Right lobe of liver (tissue), 6 donors: ENCODE measurements around the gene AGPAT2. TPM values are rescaled to one million over a fixed set of nuclear protein-coding genes. Genes with fewer than 3 reads are reported as not detected.

Source experiments
- ATAC-seq, 4 donors: fragments of 200-7000 bp; cut with Tn5 transposase; one replicate each; pipeline ENCODE4 v1.9.1; 2020; ENCODE audit warnings: mild to moderate bottlenecking in 4 of 4, moderate library complexity in 4 of 4
- DNase-seq, 3 donors: peaks; one replicate each; pipeline ENCODE4 v3.0.0-alpha.2; 2020
- H3K27ac ChIP-seq, 3 donors: fragments of 200-600 bp; one replicate each; pipeline ENCODE4 v1.8.0; 2022
- H3K27me3 ChIP-seq, 2 donors: fragments of 200-600 bp; one replicate each; pipeline ENCODE4 v1.8.0; 2022
- H3K36me3 ChIP-seq, 4 donors: fragments of 200-600 bp; sonication (generic) in 1 of 4; one replicate each; pipeline versions ENCODE4 v1.5.1 to v1.8.0; 2017 to 2022; ENCODE audit warnings: control low read depth in 1 of 4
- H3K4me1 ChIP-seq, 4 donors: fragments of 200-600 bp; sonication (generic) in 1 of 4; one replicate each; pipeline versions ENCODE4 v1.5.1 to v1.8.0; 2017 to 2022; ENCODE audit warnings: control low read depth in 1 of 4
- H3K4me3 ChIP-seq, 3 donors: fragments of 200-600 bp; one replicate each; pipeline ENCODE4 v1.8.0; 2022
- H3K9me3 ChIP-seq, 4 donors: fragments of 200-600 bp; sonication (generic) in 1 of 4; one replicate each; pipeline versions ENCODE4 v1.5.1 to v1.8.0; 2017 to 2022; ENCODE audit warnings: control low read depth in 1 of 4
- POLR2A ChIP-seq: fragments of 450-650 bp; IDR thresholded peaks from one replicate; pipeline ENCODE4 v1.6.1; 2017; ENCODE audit warnings: antibody characterized with exemption, mild to moderate bottlenecking
- WGBS: methylation state at CpG from one replicate; pipeline ENCODE4 v1.1.6; 2018; ENCODE audit warnings: low coverage, low lambda C conversion rate; ENCODE audit not compliant: insufficient coverage; ENCODE audit errors: missing lambda C conversion rate; 5-methylcytosine and 5-hydroxymethylcytosine counted together
- intact Hi-C, 2 donors: fragments of 100-400 bp; cut with DNase I; formaldehyde crosslinking; loops; one replicate each; pipeline versions ENCODE4 v1.11.2 to v1.14.1; 2022
- total RNA-seq, 6 experiments: library from RNA; depleted of rRNA in 2 of 6; stranded (reverse); fragments of >200 nt in 2 of 6; fragmentation: NEBNext Ultra II Directional in 3 of 6; extraction: Animal tissue kit (Norgen Biotek cat#: 25700) in 3 of 6; gene quantifications; one replicate each; pipeline versions ENCODE4 v1.1.0 to v1.2.4, GENCODE V29; 2016 to 2023
- TF ChIP-seq, protein P1 (sequence below), 4 donors: fragments of 200-600 bp in 3 of 4; fragments of 450-650 bp in 1 of 4; IDR thresholded peaks; one replicate each; pipeline versions ENCODE4 v1.5.1 to v1.8.0; 2016 to 2022; ENCODE audit warnings: antibody characterized with exemption in 4 of 4, mild to moderate bottlenecking in 2 of 4
- donor health status: DM: no; HTN: yes; CAD: no.
- donor health status: DM: no; HTN: no; CAD: no.
- donor health status: DM: no; HTN: no; CAD: no.
- donor health status: DM: no; HTN: yes; CAD: no.
- donor health status: DM: no; HTN: yes; CAD: no.

The AGPAT2 gene
- total RNA-seq, 6 experiments from 2014 or later: 117 to 379 (median 184) TPM

DNA sequence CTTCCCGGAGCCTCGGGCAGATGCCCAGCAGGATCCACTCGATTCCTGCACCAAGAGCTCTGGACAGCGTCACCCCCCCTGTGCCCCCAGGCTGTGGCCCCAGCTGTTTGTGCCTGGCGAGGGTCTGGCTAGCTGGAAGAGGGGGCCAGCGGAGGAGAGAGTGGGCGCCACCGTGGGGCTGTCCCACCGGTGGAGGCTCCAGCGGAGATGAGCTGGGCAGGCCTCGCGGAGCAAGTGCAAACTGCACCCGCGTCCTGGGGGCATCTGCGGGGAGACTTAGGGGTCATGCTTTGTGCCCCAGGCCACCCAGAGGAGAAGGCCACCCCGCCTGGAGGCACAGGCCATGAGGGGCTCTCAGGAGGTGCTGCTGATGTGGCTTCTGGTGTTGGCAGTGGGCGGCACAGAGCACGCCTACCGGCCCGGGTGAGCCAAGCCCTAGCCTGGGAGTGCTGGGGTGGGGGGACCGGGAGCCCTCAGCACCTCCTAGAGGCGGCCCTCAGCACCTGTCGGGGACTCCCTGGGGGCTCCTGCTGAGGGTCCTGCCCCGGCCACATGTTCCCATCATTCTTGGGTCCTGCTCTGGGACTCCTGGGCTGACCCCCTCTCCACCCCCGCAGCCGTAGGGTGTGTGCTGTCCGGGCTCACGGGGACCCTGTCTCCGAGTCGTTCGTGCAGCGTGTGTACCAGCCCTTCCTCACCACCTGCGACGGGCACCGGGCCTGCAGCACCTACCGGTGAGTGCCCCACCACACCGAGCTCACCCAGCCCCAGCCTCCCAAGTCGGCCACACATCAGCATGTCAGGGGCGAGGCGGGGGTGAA lies 19.1 kb downstream of the AGPAT2 start:
- peak in 1 of 3 donors; percentile 39 for DNase-seq
- H3K27ac ChIP-seq: peak overlapping the region in 1 of 3 donors; percentile 18
- ATAC-seq: peak in 3 of 4 donors; percentile 0 to 1 (median 0)

DNA sequence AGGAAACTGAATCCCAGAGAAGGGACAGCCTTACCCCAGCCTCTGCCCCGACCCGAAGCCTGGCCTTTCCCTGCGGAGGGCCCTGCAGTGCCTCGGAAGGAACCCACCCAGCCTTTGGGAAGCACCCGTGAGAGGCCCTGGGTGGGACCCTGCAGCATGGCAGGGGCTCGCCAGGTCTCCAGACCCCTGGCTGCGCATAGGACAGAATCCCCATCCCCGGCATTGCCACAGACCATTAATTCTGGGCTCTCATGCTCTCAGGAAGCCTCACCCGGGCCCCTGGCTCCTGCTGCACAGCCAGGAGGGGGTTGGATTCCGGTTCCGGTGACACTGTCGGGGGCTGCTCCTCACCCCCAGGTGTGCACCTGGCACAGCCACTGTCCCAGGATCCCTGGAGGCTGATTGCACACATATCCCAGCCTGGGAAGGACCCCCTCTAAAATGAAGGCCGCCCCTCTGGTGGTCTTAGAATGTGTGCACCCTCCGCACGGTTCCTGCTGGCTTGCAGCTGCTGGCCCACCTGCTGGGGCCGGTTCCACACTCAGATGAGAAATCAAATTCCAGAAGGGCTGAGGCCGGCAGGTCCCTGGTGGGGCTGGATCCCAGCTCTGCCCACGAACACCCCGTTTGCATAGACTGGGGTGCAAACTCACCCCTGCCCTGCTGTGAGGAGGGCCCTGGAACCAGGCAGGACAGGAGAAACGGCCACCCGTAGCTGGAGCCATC lies 19.9 kb downstream of the AGPAT2 start:
- Histone ChIP-seq H3K27ac (peak overlapping the region in 2 of 3 donors; percentile 18 to 37), H3K27me3 (no peaks in the 10 kb centered on the region), H3K4me1 (peaks cover 0 to 15% (median 3%) of the 10 kb centered on the region in 4 donors), H3K36me3 (no peaks in the 10 kb centered on the region), H3K9me3 (no peaks in the 10 kb centered on the region), H3K4me3 (peak overlapping the region; percentile 31 to 58 (median 33))
- TF ChIP-seq, protein P1, sequence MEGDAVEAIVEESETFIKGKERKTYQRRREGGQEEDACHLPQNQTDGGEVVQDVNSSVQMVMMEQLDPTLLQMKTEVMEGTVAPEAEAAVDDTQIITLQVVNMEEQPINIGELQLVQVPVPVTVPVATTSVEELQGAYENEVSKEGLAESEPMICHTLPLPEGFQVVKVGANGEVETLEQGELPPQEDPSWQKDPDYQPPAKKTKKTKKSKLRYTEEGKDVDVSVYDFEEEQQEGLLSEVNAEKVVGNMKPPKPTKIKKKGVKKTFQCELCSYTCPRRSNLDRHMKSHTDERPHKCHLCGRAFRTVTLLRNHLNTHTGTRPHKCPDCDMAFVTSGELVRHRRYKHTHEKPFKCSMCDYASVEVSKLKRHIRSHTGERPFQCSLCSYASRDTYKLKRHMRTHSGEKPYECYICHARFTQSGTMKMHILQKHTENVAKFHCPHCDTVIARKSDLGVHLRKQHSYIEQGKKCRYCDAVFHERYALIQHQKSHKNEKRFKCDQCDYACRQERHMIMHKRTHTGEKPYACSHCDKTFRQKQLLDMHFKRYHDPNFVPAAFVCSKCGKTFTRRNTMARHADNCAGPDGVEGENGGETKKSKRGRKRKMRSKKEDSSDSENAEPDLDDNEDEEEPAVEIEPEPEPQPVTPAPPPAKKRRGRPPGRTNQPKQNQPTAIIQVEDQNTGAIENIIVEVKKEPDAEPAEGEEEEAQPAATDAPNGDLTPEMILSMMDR (IDR thresholded peaks at IDR 0.05): no peak
- no peak for TF ChIP-seq POLR2A
- DNase-seq (no peak), ATAC-seq (no peak)
- WGBS: 69% methylated on average over 6 of the region's 21 CpGs
- intact Hi-C loops: no loop called here

More for the DNA sequence above, 19.1 kb downstream of the AGPAT2 start:
- Histone ChIP-seq H3K4me1 (peaks cover 0 to 23% (median 8%) of the 10 kb centered on the region in 4 donors), H3K27me3 (no peaks in the 10 kb centered on the region), H3K4me3 (peak overlapping the region; percentile 31 to 58 (median 33)), H3K36me3 (peaks cover 0 to 3% (median under 1%) of the 10 kb centered on the region in 4 donors), H3K9me3 (no peaks in the 10 kb centered on the region)
- WGBS: no CpG with 5 or more reads among the region's 40 CpGs
- no peak for TF ChIP-seq POLR2A
- intact Hi-C loops: no loop called here

DNA sequence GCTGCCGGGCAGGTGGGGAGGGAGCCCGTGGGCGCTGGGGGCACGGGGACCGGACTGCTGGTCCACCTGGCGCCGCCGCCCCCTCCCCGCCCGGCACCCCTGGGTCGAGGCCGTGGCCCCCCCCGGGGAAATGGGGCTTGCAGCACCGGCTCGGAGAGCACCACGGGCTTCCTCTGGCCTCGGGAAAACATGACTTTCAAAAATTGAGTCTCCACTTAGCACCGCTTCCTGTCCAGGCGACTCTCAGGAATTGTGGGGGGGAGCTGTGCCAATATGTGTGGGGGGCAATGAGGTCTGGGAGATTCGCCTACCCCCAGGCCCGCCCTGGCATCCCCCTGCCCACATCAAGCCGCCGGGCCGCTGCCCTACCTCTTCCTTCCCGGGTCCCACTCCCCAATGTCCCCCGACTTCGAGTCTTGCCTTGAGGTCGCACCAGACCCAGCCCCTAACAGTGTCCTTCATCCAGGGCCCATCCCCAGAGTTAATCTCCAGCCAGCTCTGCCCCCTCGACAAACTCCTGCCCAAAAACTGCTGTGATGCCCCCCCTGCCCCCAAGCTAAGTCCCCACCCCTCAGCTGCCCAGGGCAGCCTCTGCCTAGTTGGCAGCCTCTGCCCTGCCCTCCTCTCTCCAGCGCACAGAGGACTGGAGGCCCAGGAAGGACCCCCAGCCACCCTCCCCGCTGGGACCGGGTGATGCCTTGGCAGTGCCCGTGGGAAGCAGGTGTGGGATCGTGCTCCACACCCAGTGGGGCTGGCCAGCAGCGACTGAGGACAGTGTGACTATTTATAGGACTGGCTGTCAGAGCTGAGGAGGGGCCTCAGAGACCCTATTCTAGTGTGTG lies 20.7 kb downstream of the AGPAT2 start:
- no peaks in the 10 kb centered on the region for H3K9me3 ChIP-seq
- WGBS: 29% methylated on average over 7 of the region's 35 CpGs
- DNase-seq (peak in 1 of 3 donors; percentile 31), ATAC-seq (no peak)
- peak overlapping the region in 2 of 3 donors; percentile 18 to 37 for H3K27ac ChIP-seq
- H3K4me1 ChIP-seq: peaks cover 0 to 7% (median 0%) of the 10 kb centered on the region in 4 donors
- no peaks in the 10 kb centered on the region for H3K27me3 ChIP-seq
- intact Hi-C loops: no loop called here
- peak overlapping the region; percentile 31 to 58 (median 33) for H3K4me3 ChIP-seq
- TF ChIP-seq, protein P1 (IDR thresholded peaks at IDR 0.05): no peak
- TF ChIP-seq POLR2A: no peak
- no peaks in the 10 kb centered on the region for H3K36me3 ChIP-seq

DNA sequence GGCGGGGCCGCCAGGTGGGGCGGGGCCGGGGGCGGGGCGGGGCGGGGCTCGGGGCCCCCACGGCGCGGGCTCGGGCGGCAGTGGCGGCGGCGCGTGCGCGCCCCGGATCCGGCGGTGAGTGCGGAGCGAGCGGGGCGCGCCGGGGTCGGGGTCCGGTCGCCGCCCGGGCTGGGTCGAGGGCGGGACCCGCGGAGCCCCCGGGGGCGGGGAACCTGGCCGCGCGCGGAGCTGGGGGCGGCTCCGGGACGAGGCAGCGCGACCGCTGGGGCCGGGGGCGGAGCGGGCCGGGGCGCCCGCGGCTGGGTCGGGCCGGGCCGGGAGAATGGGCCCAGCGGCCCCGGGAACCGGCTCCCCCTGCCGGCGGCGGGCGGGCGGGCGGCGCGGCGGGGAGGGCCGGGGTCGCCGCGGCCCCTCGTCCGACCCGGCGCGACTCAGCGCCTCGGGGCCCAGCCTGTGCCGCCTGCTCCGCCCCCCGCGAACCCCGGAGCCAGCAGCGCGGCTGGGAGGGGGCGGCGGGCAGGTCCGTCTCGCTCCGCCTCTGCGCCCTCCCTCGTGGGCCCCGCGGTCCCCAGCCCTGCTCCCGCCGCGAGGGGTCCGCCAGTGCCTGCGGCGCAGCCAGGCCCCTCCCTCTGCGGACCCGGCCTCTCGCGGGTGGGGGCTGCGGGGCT lies 21.4 kb downstream of the AGPAT2 start:
- WGBS: no CpG with 5 or more reads among the region's 109 CpGs
- peak overlapping the region; percentile 33 to 58 (median 46) for H3K4me3 ChIP-seq
- no peaks in the 10 kb centered on the region for H3K9me3 ChIP-seq
- ATAC-seq (no peak), DNase-seq (peak in 1 of 3 donors; percentile 41)
- H3K4me1 ChIP-seq: peaks cover 0 to 3% (median 0%) of the 10 kb centered on the region in 4 donors
- no peak overlapping the region for H3K27ac ChIP-seq
- intact Hi-C loops: no loop called here
- H3K27me3 ChIP-seq: no peaks in the 10 kb centered on the region
- no peak for TF ChIP-seq POLR2A
- TF ChIP-seq, protein P1 (IDR thresholded peaks at IDR 0.05): peak in 1 of 4 donors; percentile 28
- H3K36me3 ChIP-seq: no peaks in the 10 kb centered on the region
